Smooth muscle cell (in vitro differentiated cells): ENCODE measurements around the gene ACSL6. TPM values are rescaled to one million over a fixed set of nuclear protein-coding genes. Genes with fewer than 3 reads are reported as not detected.

ENCODE experiments used
- DNase-seq: peaks from one replicate; lab custom pipeline; 2025; ENCODE audit not compliant: unreplicated experiment; lab: John Stamatoyannopoulos, UW
- H2AFZ ChIP-seq: fragments of 200-600 bp; sonication (generic); 2 replicates; pipeline ENCODE4 v1.6.0; 2016; ENCODE audit warnings: antibody characterized with exemption, low read depth, mild to moderate bottlenecking
- H3F3A ChIP-seq: fragments of 200-600 bp; sonication (generic); 2 replicates; pipeline ENCODE4 v1.6.0; 2017; ENCODE audit warnings: antibody characterized with exemption, low read depth
- H3K27ac ChIP-seq: fragments of 200-600 bp; sonication (generic); 2 replicates; pipeline ENCODE4 v1.5.1; 2016; ENCODE audit warnings: low read depth, mild to moderate bottlenecking
- H3K27me3 ChIP-seq: fragments of 200-600 bp; sonication (generic); 2 replicates; pipeline ENCODE4 v1.6.1; 2016; ENCODE audit warnings: low read depth, mild to moderate bottlenecking
- H3K36me3 ChIP-seq: fragments of 200-600 bp; sonication (generic); 2 replicates; pipeline ENCODE4 v1.5.1; 2016; ENCODE audit warnings: low read depth
- H3K4me1 ChIP-seq: fragments of 200-600 bp; sonication (generic); 2 replicates; pipeline ENCODE4 v1.5.1; 2016; ENCODE audit warnings: low read depth
- H3K4me2 ChIP-seq: fragments of 200-600 bp; sonication (generic); 2 replicates; pipeline ENCODE4 v1.6.0; 2016; ENCODE audit warnings: mild to moderate bottlenecking
- H3K4me3 ChIP-seq: fragments of 200-600 bp; sonication (generic); 2 replicates; pipeline ENCODE4 v1.5.1; 2016; ENCODE audit warnings: mild to moderate bottlenecking
- H3K79me2 ChIP-seq: fragments of 200-600 bp; sonication (generic); 2 replicates; pipeline ENCODE4 v1.6.0; 2016; ENCODE audit warnings: low read depth, mild to moderate bottlenecking
- H3K9ac ChIP-seq: fragments of 200-600 bp; sonication (generic); 2 replicates; pipeline ENCODE4 v1.6.0; 2016; ENCODE audit warnings: low read depth
- H3K9me3 ChIP-seq: fragments of 200-600 bp; sonication (generic); replicated peaks from 2 replicates; pipeline ENCODE4 v1.5.1; 2016; ENCODE audit warnings: low read depth
- H4K20me1 ChIP-seq: fragments of 200-600 bp; sonication (generic); 2 replicates; pipeline ENCODE4 v1.6.0; 2016; ENCODE audit warnings: low read depth
- WGBS: methylation state at CpG from one replicate; pipeline ENCODE4 v1.1.7; 2016; ENCODE audit warnings: low lambda C conversion rate; 5-methylcytosine and 5-hydroxymethylcytosine counted together
- polyA plus RNA-seq: library from polyadenylated mRNA; unstranded; fragments of >200 nt; fragmentation: Nextera tagmentation; extraction: Ambion mirVana; gene quantifications from 2 replicates; pipeline ENCODE4 v1.2.1, GENCODE V29; 2016
- total RNA-seq: library from RNA; depleted of rRNA; stranded (reverse); fragments of >200 nt; gene quantifications from 2 replicates; pipeline ENCODE4 v1.2.3, GENCODE V29; 2014
- TF ChIP-seq, protein P1 (sequence below): fragments of 200-600 bp; sonication (generic); IDR thresholded peaks from 2 replicates; pipeline ENCODE4 v1.5.1; 2017; ENCODE audit warnings: borderline replicate concordance, mild to moderate bottlenecking, antibody characterized with exemption; ENCODE audit not compliant: insufficient read depth, poor library complexity, severe bottlenecking

The ACSL6 gene
- total and polyA plus RNA-seq, 2 experiments from 2014 or later: not detected

DNA sequence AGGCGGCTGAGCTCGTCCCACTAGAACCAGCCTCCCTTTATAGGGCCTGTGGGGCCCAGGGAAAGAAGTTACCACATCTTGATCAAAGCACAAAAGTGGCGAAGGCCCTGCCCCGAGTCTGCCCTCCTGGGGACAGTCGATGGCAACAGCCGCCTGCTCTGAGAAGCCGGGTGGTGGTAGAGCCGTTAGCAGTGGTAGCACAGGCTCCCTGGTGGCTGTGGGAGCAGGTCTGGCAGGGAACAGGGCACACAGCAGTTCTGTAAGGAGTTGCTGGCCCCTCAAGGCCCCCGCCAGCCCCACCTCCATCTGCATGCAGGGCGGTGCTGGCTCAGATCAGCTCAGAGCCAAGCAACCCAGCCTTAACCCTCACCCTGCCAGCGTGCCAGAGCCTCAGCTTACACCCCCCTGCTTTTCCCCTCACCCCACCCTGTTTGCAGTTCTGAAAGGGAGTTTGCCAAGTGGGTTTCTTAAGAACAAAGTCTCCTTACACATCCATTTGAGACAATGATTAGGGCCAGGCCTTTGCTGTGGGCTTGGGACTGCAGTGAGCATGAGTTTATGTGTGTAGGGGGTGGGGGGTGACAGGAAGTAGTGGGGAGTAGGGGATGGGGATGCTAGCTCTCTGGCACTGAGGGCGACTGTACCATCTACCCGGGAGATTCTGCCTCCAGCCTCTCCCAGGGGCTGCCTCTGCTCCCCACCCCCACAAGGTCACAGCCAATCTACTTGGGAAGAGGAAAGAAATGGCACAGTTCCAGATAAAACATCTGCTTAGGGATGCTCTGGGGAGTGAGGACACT lies 11.8 kb downstream of the ACSL6 start:
- H3K27ac ChIP-seq: no peak overlapping the region
- TF ChIP-seq, protein P1, sequence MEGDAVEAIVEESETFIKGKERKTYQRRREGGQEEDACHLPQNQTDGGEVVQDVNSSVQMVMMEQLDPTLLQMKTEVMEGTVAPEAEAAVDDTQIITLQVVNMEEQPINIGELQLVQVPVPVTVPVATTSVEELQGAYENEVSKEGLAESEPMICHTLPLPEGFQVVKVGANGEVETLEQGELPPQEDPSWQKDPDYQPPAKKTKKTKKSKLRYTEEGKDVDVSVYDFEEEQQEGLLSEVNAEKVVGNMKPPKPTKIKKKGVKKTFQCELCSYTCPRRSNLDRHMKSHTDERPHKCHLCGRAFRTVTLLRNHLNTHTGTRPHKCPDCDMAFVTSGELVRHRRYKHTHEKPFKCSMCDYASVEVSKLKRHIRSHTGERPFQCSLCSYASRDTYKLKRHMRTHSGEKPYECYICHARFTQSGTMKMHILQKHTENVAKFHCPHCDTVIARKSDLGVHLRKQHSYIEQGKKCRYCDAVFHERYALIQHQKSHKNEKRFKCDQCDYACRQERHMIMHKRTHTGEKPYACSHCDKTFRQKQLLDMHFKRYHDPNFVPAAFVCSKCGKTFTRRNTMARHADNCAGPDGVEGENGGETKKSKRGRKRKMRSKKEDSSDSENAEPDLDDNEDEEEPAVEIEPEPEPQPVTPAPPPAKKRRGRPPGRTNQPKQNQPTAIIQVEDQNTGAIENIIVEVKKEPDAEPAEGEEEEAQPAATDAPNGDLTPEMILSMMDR: no peak
- no peak overlapping the region for H3K4me3 ChIP-seq
- no peaks in the 10 kb centered on the region for H3K79me2 ChIP-seq
- H3K27me3 ChIP-seq: no peaks in the 10 kb centered on the region
- H3K4me1 ChIP-seq: peaks cover 5% of the 10 kb centered on the region
- no peaks in the 10 kb centered on the region for H4K20me1 ChIP-seq
- no peaks in the 10 kb centered on the region for H3F3A ChIP-seq
- H2AFZ ChIP-seq: no peak overlapping the region
- no peaks in the 10 kb centered on the region for H3K9me3 ChIP-seq
- H3K4me2 ChIP-seq: no peak overlapping the region
- H3K36me3 ChIP-seq: no peaks in the 10 kb centered on the region
- DNase-seq: no peak
- no peak overlapping the region for H3K9ac ChIP-seq
- 60% methylated on average over 12 of the region's 13 CpGs for WGBS

DNA sequence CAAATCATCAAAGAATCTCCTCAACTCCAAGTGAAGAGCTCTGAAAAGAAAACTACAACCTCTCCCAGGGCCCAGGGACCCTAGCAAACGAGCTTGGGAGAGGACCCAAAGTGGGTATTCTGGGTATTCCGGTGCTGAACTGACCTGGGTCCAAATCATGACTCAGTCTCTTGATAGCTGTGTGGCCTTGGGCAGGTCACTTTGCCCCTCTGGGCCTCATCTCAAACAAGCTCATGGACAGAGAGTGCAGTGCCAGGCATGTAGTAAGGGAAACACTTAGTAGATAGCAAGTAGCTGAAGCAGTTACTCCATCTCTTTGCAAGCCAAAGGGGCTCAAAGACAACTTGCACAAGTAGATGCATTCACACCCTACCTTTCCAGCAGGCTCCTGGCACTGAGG lies 12.4 kb downstream of the ACSL6 start:
- no peak overlapping the region for H3K27ac ChIP-seq
- no peak overlapping the region for H2AFZ ChIP-seq

DNA sequence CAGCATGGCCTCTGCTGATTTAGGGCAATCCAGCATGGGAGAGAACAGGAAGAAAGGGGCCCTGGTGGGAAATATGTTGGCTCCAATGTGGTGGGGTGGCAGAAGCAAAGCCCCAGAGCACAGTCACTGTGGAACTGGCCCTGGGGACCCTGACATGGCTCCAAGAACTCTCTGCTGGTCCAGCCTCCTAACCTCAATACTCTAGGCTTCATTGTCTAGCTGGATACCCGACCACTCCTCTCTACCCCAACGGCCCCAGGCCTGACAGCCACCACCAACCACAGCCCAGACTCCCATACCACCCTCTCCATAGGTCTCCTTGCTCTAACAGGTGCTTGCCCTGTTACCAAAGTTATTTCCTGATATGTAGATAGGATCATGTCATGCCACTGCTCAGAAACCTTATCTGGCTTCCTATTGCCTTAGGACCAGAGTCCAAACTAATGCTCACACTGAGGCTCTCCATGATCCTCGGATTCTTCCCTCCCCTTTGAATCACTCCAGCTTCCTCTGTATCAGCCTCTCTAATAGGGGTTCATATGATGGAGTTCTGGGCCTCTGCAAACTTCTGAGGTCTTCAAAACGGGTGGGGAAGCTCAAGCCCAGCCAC lies 12.9 kb downstream of the ACSL6 start:
- Histone ChIP-seq H3F3A (no peaks in the 10 kb centered on the region), H2AFZ (no peak overlapping the region), H3K9ac (no peak overlapping the region), H3K27ac (no peak overlapping the region), H3K4me3 (no peak overlapping the region), H4K20me1 (no peaks in the 10 kb centered on the region), H3K36me3 (no peaks in the 10 kb centered on the region), H3K27me3 (no peaks in the 10 kb centered on the region), H3K4me2 (no peak overlapping the region), H3K4me1 (peaks cover 5% of the 10 kb centered on the region), H3K9me3 (no peaks in the 10 kb centered on the region), H3K79me2 (no peaks in the 10 kb centered on the region)
- no peak for DNase-seq
- TF ChIP-seq, protein P1: no peak
- 82% methylated on average over 4 of the region's 4 CpGs for WGBS

More for the DNA sequence above, 12.4 kb downstream of the ACSL6 start:
- TF ChIP-seq, protein P1: no peak
- Histone ChIP-seq H3F3A (no peaks in the 10 kb centered on the region), H3K79me2 (no peaks in the 10 kb centered on the region), H3K4me2 (no peak overlapping the region), H3K4me1 (peaks cover 5% of the 10 kb centered on the region), H3K9ac (no peak overlapping the region), H3K36me3 (no peaks in the 10 kb centered on the region), H4K20me1 (no peaks in the 10 kb centered on the region), H3K27me3 (no peaks in the 10 kb centered on the region), H3K4me3 (no peak overlapping the region), H3K9me3 (no peaks in the 10 kb centered on the region)
- DNase-seq: no peak
- 98% methylated on average over 2 of the region's 2 CpGs for whole genome bisulfite sequencing
